Astrocyte (in vitro differentiated cells and primary cell): Measurements from ENCODE around the gene KCNK6.

Experiments used
- CTCF ChIP-seq: IDR thresholded peaks from 2 replicates; pipeline ENCODE4 v1.5.1; 2011; ENCODE audit warnings: low read depth, mild to moderate bottlenecking, inconsistent platforms, low read length, moderate library complexity; ENCODE audit not compliant: insufficient read depth
- EZH2 ChIP-seq: IDR thresholded peaks from 2 replicates; pipeline ENCODE4 v1.6.1; 2012; ENCODE audit warnings: mild to moderate bottlenecking, low read length, inconsistent platforms; ENCODE audit not compliant: insufficient read depth

GRCh38 chr19:38283271-38283670, 36.4 kb upstream of the KCNK6 start:
- no peak for TF ChIP-seq CTCF
- no peak for TF ChIP-seq EZH2
